HG03439 (cell line): ENCODE measurements around the gene ALKBH2.
A peak's percentile ranks its signal among the peaks of the same experiment; 100 is the strongest.

Experiments
- ATAC-seq: cut with Tn5 transposase; IDR thresholded peaks from one replicate; pipeline ENCODE4 v1.9.1; 2021; ENCODE audit warnings: mild to moderate bottlenecking, moderate library complexity; ENCODE audit not compliant: unreplicated experiment

ALKBH2 gene

DNA sequence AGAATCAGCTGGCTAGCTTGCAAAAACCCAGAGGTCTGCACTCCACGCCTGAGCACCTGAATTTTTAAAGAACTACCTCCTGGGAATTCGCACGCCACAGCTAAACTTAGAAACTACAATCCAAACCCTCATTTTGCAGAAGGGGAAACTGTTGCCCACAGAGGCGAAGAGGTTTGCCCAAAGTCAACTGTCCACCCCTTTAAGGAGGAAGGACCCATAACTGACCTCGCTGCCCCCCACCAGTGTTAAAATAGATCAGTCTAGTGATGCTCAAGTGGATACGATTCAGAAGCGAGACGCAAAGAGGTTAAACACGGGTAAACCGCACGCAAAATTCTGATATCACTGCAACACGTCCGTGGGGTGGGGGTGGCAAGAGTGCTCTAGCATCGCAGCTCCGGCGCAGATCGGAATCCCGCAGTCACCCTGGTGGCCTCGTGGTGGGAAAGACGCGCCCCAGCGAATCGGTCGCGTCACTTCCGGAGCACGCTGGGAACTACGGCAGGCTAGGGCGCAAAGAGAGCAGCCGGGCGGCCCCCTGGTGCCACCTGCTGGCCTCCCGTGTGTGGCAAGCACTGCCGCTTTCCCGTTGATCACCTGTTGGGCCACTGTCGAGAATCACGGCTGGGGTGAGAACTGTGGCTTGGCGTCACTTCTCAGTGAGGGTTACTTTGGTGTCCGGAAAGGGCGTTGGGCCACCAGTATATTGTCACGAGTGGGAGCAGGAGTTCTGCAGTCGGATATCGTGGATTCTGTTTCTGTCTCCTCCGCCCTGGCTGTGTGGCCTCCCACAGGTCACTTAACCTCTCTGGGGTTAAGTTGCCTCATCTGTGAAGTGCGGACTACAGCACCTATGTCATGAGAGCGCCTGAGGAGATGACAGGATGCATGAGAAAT lies at the start of gene ALKBH2:
Gene ALKBH2, minus strand, starts transcription at position 451 of the 897 bp plus-strand sequence. CDS start 686 bp downstream, outside the sequence.
- ATAC-seq = peak; percentile 62

DNA sequence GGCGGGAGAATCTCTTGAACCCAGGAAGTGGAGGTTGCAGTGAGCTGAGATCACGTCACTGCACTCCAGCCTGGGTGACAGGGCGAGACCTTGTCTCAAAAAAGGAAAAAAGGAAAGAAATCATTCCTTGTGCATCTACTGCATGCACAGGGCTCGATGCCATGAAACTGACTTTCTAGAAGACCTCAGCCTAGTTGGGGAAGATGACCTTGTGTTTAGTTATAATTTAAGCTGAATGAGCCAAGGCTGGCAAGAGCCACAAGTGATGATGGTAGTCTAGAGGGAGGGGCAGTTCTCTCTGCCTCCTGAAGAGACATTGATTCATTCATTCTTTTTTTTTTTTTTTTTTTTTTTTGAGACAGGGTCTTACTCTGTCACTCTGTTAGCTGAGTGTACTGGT lies 47.3 kb upstream of the ALKBH2 start:
- ATAC-seq = no peak

DNA sequence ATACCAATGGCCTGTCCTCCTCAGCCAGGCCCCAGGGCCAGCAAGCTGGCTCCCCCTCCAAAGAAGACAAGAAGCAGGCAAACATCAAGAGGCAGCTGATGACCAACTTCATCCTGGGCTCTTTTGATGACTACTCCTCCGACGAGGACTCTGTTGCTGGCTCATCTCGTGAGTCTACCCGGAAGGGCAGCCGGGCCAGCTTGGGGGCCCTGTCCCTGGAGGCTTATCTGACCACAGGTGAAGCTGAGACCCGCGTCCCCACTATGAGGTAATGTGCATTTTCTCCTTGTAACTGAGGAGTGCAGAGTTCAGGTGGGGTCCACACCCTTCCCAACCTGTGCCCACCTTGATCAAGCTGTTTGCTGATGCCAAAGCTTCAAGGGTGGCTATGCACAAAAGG lies 46.5 kb upstream of the ALKBH2 start:
- ATAC-seq = no peak

DNA sequence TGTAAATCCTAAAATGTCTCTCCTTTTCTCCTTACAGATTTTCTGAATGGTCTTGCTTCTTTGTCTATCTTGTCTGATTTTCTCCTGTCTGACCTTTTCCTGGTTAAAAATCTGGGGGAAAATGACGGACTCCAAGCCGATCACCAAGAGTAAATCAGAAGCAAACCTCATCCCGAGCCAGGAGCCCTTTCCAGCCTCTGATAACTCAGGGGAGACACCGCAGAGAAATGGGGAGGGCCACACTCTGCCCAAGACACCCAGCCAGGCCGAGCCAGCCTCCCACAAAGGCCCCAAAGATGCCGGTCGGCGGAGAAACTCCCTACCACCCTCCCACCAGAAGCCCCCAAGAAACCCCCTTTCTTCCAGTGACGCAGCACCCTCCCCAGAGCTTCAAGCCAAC lies 46.1 kb upstream of the ALKBH2 start:
- ATAC-seq = no peak

DNA sequence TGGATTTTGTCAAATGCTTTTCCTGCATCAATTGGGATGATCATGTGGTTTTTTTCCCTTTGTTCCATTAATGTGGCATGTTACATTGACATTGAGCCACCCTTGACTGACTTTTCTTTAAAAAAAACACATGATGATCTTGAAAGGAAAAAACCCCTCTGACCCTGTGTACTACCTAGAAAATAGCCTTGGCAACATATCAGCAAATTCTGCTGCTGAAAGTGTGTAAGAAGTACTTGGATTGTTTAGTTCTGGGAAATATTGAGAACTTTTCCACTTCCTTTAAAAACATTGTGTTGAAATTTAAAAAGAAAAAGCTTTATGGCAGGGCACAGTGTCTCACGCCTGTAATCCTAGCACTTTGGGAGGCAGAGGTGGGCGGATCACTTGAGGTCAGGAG lies 43.8 kb upstream of the ALKBH2 start:
- ATAC-seq = no peak

DNA sequence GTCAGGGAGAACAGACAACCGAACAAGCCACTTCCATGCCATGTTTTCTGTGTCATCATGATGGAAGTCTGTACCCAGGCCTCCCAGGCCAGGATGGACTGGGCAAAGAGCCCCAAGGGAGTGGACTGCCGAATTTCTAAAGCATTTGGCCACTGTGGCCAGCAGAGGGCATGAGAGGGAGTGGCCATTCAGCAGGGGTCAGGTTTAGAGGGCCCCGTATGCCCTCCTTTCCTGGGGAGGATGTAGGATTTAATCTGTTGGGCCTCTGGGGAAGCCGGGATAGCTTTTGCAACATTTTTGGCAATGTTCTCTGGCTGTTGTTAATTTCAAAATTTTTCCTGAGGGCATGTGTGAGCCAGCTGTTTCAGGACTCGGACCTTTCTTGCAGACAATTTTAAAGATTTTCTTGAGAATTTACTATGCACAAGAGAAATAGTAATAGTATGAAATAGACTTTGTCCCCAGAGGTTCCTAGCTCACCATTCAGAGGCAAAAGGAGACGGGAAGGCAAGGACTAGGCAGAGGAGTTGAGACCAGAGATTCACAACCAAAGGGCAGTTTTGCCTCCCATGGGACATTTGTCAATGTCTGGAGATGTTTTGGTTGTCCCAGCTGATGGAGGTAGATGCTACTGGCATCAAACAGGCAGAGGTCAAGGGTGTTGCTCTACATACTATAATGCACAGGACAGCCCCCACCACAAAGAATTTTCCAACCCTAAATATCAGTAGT lies 41.1 kb upstream of the ALKBH2 start:
- ATAC-seq = no peak

DNA sequence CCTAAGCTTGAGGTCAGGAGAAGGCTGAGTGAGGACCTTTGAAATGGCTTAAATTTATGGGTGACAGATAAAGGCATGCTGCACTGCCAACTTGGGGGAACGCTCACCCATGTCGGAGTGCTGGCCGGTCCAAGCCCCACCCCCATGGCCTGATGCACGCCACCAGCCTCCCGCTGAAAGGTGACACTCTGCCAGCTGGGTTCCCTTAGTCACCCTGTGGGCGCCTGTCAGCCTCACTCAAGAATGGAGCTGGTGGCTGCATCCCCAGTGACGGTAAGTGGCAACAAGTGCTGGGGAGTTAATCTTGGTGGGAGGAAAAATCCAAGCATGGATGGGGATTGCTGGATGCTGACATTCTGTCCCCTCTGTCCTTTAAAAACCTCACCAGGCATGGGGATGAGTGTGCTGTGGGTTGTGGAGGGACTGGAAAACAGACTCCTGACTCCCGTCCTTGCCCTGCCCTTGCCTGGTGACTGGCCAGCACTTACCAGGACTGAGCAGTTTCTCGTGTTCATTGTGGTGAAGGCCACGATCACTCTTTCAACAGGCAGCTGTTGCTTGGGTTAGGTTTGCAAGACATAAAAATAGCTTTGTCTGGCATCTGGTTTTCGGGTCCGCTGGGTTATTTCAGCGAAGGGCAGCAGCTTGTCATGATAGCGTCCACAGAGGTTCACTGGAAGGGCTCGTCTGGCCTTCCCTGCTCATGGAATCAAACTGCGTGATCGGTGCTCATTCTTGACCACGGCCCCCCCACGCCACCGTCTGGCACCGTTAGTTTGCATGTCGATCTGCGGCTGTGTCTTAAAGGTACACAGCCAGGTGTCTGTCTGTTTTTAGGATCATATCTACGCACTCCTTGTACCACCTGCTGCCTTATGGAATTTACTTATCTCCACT lies 38.1 kb upstream of the ALKBH2 start:
- ATAC-seq = no peak

DNA sequence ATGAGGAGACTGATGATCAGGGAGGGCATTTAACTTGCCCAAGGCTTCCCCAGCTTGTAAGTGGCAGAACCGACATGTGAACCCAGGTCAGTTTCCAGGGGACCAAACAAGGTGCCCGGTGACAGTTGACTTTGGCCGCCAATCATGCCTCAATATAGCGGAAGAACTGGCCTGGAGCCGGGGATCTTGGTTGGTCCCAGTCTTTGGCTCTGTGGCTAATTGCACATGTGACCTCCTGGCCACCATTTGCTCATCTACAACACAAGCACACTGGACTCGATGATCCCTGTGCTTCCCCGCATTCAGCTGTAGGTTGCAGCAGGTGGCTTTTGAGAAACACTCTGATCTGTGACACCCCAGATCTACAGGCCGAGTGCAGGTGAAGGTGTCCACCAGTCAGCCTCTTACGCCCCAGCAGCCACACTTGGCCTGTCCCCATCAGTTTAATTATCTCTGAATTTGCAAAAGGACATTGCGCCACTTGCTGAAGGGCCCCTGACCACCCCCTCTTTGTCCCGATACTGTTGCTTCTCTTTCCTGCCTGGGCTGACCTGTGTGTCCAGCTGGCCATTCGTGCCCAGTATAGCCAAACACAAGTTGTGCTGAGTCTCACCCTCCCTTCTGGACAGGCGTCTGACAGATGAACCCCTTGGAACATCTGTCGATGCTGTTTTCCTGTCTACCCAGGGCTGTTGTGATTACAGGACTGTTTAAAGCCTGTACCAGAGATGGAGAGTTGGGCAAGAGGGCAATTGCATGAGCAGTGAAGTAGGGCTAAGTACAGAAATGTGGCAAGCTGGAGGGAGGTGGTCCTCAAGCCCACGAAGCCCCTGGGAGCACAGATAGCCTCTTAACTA lies 37.3 kb upstream of the ALKBH2 start:
- no peak for ATAC-seq

DNA sequence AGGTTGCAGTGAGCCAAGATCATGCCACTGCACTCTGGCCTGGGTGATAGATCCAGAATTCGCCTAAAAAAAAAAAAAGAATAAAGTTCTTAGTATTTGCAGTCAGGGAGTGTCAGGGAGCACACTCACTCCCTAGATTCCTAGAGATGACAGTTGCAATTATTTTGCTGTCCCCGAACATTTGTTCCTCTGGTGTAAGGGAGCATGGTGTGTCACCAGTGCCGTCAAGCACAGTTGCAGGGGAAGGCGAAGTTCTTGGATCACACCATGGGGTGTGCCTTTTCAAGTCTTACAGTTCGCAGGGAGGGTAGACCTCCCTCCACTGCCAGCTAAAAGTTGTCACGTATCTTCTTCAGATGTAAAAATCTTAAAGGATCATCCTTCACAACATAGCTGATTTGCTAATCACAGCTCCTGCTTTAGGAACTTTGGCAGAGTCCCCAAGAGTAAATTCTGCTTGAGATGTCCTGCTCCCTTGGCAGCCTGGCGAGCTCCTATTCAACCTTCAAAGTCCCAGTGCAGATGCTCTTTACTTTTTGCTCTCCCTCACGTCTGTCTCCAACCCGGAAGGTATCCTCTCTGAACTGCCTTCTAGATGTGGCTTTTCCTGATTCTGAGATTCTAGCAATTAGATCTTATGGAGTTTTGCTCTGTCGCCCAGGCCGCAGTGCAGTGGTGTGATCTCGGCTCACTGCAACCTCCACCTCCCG lies 34.4 kb upstream of the ALKBH2 start:
- ATAC-seq = no peak

DNA sequence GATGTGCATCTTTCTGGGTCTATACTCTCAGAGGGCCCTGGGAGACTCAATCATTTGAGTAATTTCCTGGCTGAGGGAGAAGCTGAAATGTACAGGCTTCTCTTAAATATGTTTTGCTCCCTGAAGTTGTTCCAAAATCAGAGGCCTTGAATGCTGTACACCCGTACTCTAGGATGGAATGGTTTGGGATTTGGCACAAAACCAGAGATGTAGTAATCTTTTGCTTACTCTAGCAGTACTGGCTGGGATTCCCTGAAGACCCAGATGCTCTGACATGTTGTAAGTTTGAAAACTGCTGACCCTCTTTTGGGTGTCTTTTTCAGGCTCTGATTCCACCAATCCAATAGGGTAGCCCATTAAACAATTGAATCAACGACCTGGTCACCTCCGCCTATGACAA lies 33.5 kb upstream of the ALKBH2 start:
- ATAC-seq = no peak

DNA sequence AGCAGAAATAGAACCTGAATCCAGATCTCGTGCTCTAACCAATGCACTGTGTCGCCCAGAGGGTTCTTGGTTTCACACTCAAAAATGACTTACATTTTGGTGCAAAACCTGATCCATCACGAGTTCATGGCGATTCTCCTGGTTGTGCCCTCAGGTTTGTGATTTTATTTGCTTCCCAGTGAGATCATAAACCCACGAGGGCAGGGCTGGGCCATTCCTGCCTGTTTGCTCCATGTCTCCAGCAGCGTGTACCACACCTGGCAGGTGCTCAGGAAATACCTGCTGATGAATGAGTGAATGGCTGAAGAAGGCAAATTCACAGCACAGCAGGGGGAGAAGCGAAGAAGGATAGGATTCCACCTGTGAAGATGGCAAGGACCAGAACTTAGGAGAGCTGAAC lies 32.5 kb upstream of the ALKBH2 start:
- no peak for ATAC-seq

DNA sequence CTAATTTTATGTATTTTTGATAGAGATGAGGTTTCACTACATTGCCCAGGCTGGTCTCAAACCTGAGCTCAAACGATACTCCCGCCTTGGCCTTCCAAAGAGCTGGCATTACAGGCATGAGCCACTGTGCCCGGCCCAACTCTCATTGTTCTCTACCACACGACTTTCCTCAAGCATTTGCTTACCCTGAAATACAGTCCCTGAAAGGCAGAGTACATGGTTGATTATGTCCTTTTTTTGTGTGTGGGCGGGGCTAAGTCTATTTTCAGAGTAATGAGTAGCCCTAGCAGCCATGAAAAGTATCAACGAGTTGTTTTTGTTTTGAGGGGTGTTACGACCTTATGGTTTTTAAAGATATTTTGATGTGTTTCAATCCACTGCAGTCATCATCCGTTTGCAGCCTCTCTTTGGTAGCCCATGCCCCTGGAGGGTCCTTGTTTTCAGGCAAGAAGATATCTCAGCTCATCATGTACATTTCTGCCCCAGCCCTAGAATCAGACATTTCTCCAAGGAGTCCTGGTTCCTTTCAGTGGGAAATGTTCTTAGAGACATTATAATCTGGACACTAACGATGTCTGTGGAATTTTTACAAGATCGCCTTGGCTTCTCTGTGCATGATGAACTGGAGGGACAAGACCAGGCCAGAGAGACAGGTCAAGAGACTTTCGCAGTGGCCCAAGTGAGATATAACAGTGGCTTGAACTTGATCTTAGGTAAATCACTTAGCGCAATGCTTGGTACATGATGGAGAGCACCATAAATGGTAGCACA lies 31.8 kb upstream of the ALKBH2 start:
- ATAC-seq = no peak

DNA sequence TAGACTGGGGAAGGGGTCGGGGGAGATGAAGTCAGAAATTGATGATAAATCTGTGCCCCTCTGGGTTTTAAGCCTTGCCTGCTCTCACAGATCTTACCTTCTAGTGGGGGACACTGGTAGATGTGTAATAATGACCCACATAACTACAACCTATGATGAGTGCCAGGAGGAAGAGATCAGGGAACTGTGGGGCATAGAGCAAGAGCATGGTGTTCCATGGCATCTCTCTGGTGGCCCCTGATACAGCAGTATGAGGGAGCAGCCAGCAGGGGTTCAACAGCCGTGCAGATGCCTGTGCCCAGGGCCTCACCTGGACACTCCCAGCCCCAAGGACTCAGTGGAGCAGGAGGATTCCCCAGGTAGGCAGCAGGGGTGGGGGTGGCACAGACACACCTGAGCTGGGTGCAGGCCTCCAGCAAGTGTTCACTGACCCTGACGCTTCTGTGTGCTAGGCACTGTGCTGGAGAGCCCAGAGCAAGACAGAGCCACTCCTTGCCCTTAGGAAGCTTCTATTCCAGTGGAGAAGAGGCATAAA lies 28.1 kb upstream of the ALKBH2 start:
- ATAC-seq = no peak

DNA sequence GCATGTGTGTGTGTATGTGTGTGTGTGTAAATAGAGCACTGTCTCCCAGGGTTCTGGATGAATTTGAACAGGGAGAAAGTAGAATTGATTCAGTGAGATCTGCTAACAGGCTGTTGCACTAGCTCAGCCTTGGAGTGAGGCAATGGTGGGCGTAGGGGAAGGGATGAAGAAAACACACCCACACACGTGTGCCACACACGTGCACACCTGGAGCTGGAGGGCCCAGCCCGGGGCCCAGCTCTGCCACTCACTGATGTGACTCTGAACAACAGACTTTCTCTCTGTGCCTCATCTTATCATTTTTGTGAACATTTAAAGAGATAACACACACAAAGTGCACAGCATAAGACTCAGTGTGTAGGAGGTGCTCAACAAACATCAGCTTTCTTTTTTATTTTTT lies 27.3 kb upstream of the ALKBH2 start:
- ATAC-seq = no peak

DNA sequence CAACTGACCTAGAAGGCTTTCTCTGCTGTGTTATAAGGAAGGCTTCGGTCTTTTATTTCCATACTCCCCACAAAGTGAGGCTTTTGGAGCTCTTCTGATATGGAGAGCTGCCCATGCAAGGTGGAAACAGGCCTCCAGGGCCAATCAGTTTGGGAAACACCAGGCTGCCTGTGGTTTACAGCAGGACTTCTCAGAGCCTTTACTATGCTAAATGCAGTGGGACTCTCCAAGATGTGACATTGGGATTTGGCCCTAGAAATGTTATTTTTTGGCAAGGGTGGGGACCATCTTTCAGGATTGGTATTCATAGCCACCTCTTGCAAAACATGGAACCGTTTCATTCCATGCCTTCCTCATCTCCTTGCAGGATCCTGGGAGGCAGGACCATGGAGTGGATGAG lies 26.8 kb upstream of the ALKBH2 start:
- ATAC-seq = no peak

DNA sequence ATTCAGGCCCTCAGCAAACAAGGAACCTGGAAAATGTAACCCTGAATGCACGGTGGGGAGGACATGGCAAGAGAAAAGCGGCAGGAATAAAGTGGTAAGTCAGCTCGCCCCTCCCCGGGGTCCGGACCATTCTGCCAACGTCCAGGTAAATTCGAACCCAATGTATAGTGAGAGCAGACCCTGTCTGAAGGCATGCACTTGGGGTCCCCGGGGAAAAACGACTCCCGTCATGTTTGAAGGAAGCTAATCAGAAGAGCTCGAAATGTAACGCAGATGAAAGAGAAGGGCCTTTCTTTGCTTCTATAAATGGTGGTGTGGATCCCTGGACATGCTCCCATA lies 23.3 kb upstream of the ALKBH2 start:
- ATAC-seq = no peak

DNA sequence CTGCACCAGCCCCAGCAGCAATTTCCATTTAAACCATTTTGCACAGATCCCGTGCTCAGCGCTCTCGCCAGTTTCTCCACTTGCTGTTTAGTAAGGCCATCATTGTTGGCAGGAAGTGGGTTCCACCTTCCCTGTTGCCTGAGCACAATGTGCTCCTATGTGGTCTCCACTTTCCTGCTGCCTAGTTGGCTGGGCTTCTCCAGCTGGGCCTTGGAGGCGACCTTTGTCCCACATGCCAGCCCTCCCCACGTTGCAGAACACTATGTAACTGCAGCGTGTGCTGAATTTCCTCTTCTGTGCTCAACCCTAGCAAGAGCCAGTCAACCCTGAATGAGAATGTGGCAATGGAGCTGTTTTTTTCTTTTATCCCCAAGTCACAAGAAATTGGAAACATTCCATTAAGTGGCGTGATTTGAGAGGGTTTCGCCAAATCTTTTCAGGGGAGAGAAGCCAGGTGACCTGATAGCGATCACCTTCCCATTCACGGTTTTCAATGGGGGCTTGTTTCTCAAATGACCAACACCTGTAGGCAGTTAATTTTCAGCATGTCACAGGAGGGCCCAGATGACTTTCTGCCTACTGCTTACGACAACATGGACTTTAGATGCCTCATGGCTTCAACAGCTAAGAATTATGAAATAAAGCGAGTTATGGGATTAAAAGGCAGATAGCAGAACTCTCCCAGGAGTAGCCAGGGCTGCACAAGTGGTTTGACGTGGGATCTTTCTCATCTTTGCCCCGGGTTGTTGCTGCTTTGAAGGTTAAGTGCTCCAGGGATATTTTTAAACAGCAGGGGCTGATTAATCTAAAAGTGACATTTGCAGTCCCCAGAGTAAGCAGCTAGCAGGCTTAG lies 22.7 kb upstream of the ALKBH2 start, which contains the start of gene ACACB:
Gene ACACB, plus strand, starts transcription at position 830 of the 853 bp plus-strand sequence. CDS start 22,819 bp downstream, outside the sequence.
- no peak for ATAC-seq

DNA sequence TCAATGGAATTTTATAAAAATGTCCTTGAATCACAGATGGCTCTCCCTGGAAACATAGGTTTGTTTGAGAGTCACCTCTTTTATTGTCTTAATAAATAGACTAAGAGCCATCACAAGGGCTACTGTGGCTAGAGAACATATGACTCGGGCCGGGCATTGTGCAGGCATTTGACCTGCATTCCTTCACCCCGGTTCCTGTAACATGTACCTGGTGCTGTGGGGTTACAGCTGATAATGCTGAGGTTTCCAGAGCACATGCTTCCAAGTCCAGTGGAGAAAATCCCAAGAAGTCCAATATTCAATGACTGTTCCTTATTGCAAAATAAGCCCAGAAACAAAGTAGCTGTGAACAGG lies 22.1 kb upstream of the ALKBH2 start:
- no peak for ATAC-seq
